ENCODE results near the gene FCF1. TPM values are rescaled to one million over a fixed set of nuclear protein-coding genes. Genes with fewer than 3 reads are reported as not detected.

FCF1 gene
- total and polyA plus RNA-seq, 2 experiments from 2014 or later = 30.3 to 58.7 TPM

GRCh38 chr14:74671789-74672188, 41.2 kb upstream of the FCF1 start:
- ATAC-seq = no peak
- no peak overlapping the region for H2AFZ ChIP-seq

More at GRCh38 chr14:74671789-74672188, 41.2 kb upstream of the FCF1 start:
- no peak for DNase-seq (ENCODE audit: low spot score)
- Histone ChIP-seq H3K27me3 (ENCODE audit: insufficient read depth) (no peaks in the 10 kb centered on the region), H3K4me3 (no peak overlapping the region), H4K20me1 (replicated peaks; ENCODE audit: insufficient read depth) (peaks cover 4% of the 10 kb centered on the region), H3K9me2 (ENCODE audit: insufficient read depth) (no peaks in the 10 kb centered on the region), H3K4me1 (ENCODE audit: insufficient read depth) (no peaks in the 10 kb centered on the region), H3K27ac (ENCODE audit: low read depth) (no peak overlapping the region), H3F3A (replicated peaks; ENCODE audit: low read depth) (no peaks in the 10 kb centered on the region), H3K79me2 (replicated peaks; ENCODE audit: insufficient read depth) (no peaks in the 10 kb centered on the region), H3K4me2 (no peak overlapping the region), H3K36me3 (ENCODE audit: insufficient read depth) (peaks cover 44% of the 10 kb centered on the region)
- Mint-ChIP-seq H3K4me1 (no peaks in the 10 kb centered on the region), H3K36me3 (ENCODE audit: low read depth) (peaks cover 68% of the 10 kb centered on the region), H3K27me3 (ENCODE audit: insufficient read depth, low read depth, poor library complexity) (no peaks in the 10 kb centered on the region), H3K4me3 (no peak overlapping the region), H3K9me3 (no peaks in the 10 kb centered on the region), H3K27ac (no peak overlapping the region)
- TF ChIP-seq ETS1 (IDR thresholded peaks at IDR 0.05) (no peak), JUNB (IDR thresholded peaks at IDR 0.05; ENCODE audit: unreplicated experiment) (no peak), NANOG (IDR thresholded peaks at IDR 0.05; ENCODE audit: borderline replicate concordance) (no peak), STAT1 (IDR thresholded peaks at IDR 0.05; ENCODE audit: unreplicated experiment) (no peak), ZNF331 (CRISPR knock-in tag; IDR thresholded peaks at IDR 0.05; ENCODE audit: low read depth) (no peak), EZH2 (IDR thresholded peaks at IDR 0.05; ENCODE audit: low read depth, unreplicated experiment) (no peak), CREB1 (CRISPR knock-in tag; IDR thresholded peaks at IDR 0.05; ENCODE audit: low read depth) (no peak), POLR2AphosphoS5 (IDR thresholded peaks at IDR 0.05; ENCODE audit: low read depth) (no peak), EZH2phosphoT487 (IDR thresholded peaks at IDR 0.05; ENCODE audit: unreplicated experiment) (no peak), ZNF114 (CRISPR knock-in tag; IDR thresholded peaks at IDR 0.05) (no peak), CTCF (conservative IDR thresholded peaks at IDR 0.05; ENCODE audit: low read depth in 2 of 2) (no peak)
- TF ChIP-seq, protein P1, sequence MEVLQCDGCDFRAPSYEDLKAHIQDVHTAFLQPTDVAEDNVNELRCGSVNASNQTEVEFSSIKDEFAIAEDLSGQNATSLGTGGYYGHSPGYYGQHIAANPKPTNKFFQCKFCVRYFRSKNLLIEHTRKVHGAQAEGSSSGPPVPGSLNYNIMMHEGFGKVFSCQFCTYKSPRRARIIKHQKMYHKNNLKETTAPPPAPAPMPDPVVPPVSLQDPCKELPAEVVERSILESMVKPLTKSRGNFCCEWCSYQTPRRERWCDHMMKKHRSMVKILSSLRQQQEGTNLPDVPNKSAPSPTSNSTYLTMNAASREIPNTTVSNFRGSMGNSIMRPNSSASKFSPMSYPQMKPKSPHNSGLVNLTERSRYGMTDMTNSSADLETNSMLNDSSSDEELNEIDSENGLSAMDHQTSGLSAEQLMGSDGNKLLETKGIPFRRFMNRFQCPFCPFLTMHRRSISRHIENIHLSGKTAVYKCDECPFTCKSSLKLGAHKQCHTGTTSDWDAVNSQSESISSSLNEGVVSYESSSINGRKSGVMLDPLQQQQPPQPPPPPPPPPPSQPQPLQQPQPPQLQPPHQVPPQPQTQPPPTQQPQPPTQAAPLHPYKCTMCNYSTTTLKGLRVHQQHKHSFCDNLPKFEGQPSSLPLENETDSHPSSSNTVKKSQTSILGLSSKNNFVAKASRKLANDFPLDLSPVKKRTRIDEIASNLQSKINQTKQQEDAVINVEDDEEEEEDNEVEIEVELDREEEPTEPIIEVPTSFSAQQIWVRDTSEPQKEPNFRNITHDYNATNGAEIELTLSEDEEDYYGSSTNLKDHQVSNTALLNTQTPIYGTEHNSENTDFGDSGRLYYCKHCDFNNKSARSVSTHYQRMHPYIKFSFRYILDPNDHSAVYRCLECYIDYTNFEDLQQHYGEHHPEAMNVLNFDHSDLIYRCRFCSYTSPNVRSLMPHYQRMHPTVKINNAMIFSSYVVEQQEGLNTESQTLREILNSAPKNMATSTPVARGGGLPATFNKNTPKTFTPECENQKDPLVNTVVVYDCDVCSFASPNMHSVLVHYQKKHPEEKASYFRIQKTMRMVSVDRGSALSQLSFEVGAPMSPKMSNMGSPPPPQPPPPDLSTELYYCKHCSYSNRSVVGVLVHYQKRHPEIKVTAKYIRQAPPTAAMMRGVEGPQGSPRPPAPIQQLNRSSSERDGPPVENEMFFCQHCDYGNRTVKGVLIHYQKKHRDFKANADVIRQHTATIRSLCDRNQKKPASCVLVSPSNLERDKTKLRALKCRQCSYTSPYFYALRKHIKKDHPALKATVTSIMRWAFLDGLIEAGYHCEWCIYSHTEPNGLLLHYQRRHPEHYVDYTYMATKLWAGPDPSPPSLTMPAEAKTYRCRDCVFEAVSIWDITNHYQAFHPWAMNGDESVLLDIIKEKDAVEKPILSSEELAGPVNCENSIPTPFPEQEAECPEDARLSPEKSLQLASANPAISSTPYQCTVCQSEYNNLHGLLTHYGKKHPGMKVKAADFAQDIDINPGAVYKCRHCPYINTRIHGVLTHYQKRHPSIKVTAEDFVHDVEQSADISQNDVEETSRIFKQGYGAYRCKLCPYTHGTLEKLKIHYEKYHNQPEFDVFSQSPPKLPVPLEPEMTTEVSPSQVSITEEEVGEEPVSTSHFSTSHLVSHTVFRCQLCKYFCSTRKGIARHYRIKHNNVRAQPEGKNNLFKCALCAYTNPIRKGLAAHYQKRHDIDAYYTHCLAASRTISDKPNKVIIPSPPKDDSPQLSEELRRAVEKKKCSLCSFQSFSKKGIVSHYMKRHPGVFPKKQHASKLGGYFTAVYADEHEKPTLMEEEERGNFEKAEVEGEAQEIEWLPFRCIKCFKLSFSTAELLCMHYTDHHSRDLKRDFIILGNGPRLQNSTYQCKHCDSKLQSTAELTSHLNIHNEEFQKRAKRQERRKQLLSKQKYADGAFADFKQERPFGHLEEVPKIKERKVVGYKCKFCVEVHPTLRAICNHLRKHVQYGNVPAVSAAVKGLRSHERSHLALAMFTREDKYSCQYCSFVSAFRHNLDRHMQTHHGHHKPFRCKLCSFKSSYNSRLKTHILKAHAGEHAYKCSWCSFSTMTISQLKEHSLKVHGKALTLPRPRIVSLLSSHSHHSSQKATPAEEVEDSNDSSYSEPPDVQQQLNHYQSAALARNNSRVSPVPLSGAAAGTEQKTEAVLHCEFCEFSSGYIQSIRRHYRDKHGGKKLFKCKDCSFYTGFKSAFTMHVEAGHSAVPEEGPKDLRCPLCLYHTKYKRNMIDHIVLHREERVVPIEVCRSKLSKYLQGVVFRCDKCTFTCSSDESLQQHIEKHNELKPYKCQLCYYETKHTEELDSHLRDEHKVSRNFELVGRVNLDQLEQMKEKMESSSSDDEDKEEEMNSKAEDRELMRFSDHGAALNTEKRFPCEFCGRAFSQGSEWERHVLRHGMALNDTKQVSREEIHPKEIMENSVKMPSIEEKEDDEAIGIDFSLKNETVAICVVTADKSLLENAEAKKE (CRISPR knock-in tag; IDR thresholded peaks at IDR 0.05) = no peak
- TF ChIP-seq, protein P2, sequence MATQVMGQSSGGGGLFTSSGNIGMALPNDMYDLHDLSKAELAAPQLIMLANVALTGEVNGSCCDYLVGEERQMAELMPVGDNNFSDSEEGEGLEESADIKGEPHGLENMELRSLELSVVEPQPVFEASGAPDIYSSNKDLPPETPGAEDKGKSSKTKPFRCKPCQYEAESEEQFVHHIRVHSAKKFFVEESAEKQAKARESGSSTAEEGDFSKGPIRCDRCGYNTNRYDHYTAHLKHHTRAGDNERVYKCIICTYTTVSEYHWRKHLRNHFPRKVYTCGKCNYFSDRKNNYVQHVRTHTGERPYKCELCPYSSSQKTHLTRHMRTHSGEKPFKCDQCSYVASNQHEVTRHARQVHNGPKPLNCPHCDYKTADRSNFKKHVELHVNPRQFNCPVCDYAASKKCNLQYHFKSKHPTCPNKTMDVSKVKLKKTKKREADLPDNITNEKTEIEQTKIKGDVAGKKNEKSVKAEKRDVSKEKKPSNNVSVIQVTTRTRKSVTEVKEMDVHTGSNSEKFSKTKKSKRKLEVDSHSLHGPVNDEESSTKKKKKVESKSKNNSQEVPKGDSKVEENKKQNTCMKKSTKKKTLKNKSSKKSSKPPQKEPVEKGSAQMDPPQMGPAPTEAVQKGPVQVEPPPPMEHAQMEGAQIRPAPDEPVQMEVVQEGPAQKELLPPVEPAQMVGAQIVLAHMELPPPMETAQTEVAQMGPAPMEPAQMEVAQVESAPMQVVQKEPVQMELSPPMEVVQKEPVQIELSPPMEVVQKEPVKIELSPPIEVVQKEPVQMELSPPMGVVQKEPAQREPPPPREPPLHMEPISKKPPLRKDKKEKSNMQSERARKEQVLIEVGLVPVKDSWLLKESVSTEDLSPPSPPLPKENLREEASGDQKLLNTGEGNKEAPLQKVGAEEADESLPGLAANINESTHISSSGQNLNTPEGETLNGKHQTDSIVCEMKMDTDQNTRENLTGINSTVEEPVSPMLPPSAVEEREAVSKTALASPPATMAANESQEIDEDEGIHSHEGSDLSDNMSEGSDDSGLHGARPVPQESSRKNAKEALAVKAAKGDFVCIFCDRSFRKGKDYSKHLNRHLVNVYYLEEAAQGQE (IDR thresholded peaks at IDR 0.05; ENCODE audit: unreplicated experiment) = no peak
